HepG2 (cell line): ENCODE measurements around the gene VPS4A.

Experiments
- CEBPB ChIP-seq: IDR thresholded peaks from 2 replicates; pipeline ENCODE4 v1.6.1; 2011; ENCODE audit warnings: low read depth, low read length, improper control_type of control experiment, borderline replicate concordance
- ESRRA ChIP-seq: sonication (generic); formaldehyde crosslinking; IDR thresholded peaks from 2 replicates; pipeline ENCODE4 v1.5.1; 2020; ENCODE audit warnings: mild to moderate bottlenecking, low read depth, missing genetic modification reagents
- PAX8 ChIP-seq: sonication (generic); formaldehyde crosslinking; IDR thresholded peaks from 2 replicates; pipeline ENCODE4 v1.8.0; 2022; ENCODE audit warnings: mild to moderate bottlenecking, missing genetic modification reagents, borderline replicate concordance
- POLR2AphosphoS5 ChIP-seq: IDR thresholded peaks from 2 replicates; pipeline ENCODE4 v1.6.1; 2012; ENCODE audit warnings: low read depth, low read length
- RFX3 ChIP-seq: IDR thresholded peaks from 2 replicates; pipeline ENCODE4 v1.6.1; 2016; ENCODE audit warnings: missing biosample characterization, missing genetic modification reagents
- ZNF563 ChIP-seq: sonication (generic); formaldehyde crosslinking; IDR thresholded peaks from 2 replicates; pipeline ENCODE4 v1.8.0; 2022; ENCODE audit warnings: mild to moderate bottlenecking, moderate library complexity, missing genetic modification reagents
- ZNF660 ChIP-seq: sonication (generic); formaldehyde crosslinking; IDR thresholded peaks from 2 replicates; pipeline ENCODE4 v1.5.1; 2020; ENCODE audit warnings: mild to moderate bottlenecking, low read depth, missing genetic modification reagents, borderline replicate concordance
- TF ChIP-seq, protein P1 (sequence below): sonication (generic); formaldehyde crosslinking; IDR thresholded peaks from 2 replicates; pipeline ENCODE4 v1.4.0; 2020; ENCODE audit warnings: missing genetic modification reagents, low read depth, mild to moderate bottlenecking, borderline replicate concordance
- TF ChIP-seq, protein P2 (sequence below): sonication (generic); formaldehyde crosslinking; IDR thresholded peaks from 2 replicates; pipeline ENCODE4 v1.5.0; 2020; ENCODE audit warnings: mild to moderate bottlenecking, missing genetic modification reagents, moderate library complexity
- TF ChIP-seq, protein P3 (sequence below): sonication (generic); formaldehyde crosslinking; IDR thresholded peaks from 2 replicates; pipeline ENCODE4 v1.4.0; 2020; ENCODE audit warnings: missing genetic modification reagents, borderline replicate concordance

DNA sequence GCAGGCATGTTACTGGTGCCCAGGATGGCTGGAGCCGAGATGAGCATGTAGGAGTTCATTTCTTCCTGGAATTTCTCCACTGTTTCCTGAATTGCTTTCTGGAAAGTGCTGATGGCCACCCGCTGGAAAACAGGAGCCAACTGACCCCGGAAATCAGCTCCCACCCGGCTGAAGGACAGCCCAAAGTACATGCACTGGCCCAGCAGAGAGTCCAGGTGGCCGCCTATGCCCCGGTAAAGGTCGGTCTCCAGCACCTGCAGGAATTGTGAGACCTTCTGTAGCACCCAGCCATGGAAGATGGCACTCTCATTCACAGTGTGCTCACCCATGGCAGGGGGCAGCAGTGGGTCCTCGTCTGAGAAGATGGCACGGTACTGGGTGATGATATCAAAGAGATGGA is 23.5 kb downstream of the VPS4A start:
- TF ChIP-seq, protein P1, sequence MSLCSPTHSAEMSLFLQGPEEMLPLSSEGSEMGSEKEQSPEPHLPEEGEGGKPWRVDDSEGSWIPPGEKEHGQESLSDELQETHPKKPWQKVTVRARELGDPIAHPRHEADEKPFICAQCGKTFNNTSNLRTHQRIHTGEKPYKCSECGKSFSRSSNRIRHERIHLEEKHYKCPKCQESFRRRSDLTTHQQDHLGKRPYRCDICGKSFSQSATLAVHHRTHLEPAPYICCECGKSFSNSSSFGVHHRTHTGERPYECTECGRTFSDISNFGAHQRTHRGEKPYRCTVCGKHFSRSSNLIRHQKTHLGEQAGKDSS, result no peak
- TF ChIP-seq CEBPB (no peak), ZNF563 (CRISPR knock-in tag) (no peak), ZNF660 (CRISPR knock-in tag) (no peak), ESRRA (CRISPR knock-in tag) (no peak), RFX3 (CRISPR knock-in tag) (no peak), PAX8 (CRISPR knock-in tag) (no peak), POLR2AphosphoS5 (no peak)
- TF ChIP-seq, protein P2, sequence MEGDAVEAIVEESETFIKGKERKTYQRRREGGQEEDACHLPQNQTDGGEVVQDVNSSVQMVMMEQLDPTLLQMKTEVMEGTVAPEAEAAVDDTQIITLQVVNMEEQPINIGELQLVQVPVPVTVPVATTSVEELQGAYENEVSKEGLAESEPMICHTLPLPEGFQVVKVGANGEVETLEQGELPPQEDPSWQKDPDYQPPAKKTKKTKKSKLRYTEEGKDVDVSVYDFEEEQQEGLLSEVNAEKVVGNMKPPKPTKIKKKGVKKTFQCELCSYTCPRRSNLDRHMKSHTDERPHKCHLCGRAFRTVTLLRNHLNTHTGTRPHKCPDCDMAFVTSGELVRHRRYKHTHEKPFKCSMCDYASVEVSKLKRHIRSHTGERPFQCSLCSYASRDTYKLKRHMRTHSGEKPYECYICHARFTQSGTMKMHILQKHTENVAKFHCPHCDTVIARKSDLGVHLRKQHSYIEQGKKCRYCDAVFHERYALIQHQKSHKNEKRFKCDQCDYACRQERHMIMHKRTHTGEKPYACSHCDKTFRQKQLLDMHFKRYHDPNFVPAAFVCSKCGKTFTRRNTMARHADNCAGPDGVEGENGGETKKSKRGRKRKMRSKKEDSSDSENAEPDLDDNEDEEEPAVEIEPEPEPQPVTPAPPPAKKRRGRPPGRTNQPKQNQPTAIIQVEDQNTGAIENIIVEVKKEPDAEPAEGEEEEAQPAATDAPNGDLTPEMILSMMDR (CRISPR knock-in tag), result no peak
- TF ChIP-seq, protein P3, sequence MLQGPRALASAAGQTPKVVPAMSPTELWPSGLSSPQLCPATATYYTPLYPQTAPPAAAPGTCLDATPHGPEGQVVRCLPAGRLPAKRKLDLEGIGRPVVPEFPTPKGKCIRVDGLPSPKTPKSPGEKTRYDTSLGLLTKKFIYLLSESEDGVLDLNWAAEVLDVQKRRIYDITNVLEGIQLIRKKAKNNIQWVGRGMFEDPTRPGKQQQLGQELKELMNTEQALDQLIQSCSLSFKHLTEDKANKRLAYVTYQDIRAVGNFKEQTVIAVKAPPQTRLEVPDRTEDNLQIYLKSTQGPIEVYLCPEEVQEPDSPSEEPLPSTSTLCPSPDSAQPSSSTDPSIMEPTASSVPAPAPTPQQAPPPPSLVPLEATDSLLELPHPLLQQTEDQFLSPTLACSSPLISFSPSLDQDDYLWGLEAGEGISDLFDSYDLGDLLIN, result no peak
